Transverse colon (tissue), 4 donors: ENCODE results near the gene NUP214.

Experiments
- EP300 ChIP-seq: sonication (generic); formaldehyde crosslinking; IDR thresholded peaks from one replicate; pipeline ENCODE4 v1.6.1; 2017; ENCODE audit warnings: antibody characterized with exemption, low read depth
- POLR2A ChIP-seq: fragments of 450-650 bp; IDR thresholded peaks from one replicate; pipeline ENCODE4 v1.6.1; 2016; ENCODE audit warnings: antibody characterized with exemption, mild to moderate bottlenecking, moderate library complexity
- POLR2AphosphoS5 ChIP-seq, 3 donors: sonication (generic); formaldehyde crosslinking; IDR thresholded peaks; one replicate each; pipeline ENCODE4 v1.6.1; 2016; ENCODE audit warnings: antibody characterized with exemption in 3 of 3
- TF ChIP-seq, protein P1 (sequence below), 5 experiments: fragments of 200-600 bp in 3 of 5; fragments of 450-650 bp in 2 of 5; sonication (generic) in 3 of 5; IDR thresholded peaks; 1 replicate in 2 of 5; 2 replicates in 3 of 5; pipeline ENCODE4 v1.5.1; 2016 to 2017; ENCODE audit warnings: antibody characterized with exemption in 5 of 5, inconsistent platforms in 3 of 5, mild to moderate bottlenecking in 2 of 5, moderate library complexity in 1 of 5

DNA sequence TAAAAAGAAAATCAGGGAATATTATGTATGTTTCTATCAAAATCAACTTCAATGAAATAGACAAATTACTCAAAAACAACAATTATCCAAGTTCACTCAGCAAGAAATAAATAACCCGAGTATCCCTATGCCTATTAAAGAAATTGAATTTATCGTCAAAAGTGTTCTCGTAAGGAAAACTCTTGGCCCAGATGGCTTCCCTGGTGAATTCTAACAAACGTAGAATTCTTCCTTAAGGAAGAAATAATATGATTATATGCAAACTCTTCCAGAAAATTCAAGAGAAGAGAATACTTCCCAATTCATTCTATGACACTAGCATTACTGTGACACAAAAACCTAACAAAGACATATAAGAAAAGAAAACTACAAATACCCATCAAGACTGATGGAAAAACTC is 121.2 kb downstream of the NUP214 start:
- TF ChIP-seq, protein P1, sequence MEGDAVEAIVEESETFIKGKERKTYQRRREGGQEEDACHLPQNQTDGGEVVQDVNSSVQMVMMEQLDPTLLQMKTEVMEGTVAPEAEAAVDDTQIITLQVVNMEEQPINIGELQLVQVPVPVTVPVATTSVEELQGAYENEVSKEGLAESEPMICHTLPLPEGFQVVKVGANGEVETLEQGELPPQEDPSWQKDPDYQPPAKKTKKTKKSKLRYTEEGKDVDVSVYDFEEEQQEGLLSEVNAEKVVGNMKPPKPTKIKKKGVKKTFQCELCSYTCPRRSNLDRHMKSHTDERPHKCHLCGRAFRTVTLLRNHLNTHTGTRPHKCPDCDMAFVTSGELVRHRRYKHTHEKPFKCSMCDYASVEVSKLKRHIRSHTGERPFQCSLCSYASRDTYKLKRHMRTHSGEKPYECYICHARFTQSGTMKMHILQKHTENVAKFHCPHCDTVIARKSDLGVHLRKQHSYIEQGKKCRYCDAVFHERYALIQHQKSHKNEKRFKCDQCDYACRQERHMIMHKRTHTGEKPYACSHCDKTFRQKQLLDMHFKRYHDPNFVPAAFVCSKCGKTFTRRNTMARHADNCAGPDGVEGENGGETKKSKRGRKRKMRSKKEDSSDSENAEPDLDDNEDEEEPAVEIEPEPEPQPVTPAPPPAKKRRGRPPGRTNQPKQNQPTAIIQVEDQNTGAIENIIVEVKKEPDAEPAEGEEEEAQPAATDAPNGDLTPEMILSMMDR (IDR thresholded peaks at IDR 0.05): no peak
- TF ChIP-seq POLR2A (no peak), EP300 (no peak), POLR2AphosphoS5 (IDR thresholded peaks at IDR 0.05) (no peak)
